K562 (cell line): Measurements from ENCODE around the gene GABARAP. TPM values are rescaled to one million over a fixed set of nuclear protein-coding genes. Genes with fewer than 3 reads are reported as not detected.

Experiments
- ATAC-seq: fragments of 200-7000 bp; cut with Tn5 transposase; 3 replicates; pipeline ENCODE4 v1.9.1; 2020; ENCODE audit warnings: moderate library complexity
- BruUV-seq: library from RNA; stranded (reverse); fragments of 400-500 nt; replicated peaks from 2 replicates; lab custom pipeline; 2021; lab: Mats Ljungman, UMichigan
- CTCF ChIA-PET: fragments of 300-600 bp; formaldehyde crosslinking; extraction: SDS; loops from one replicate; lab custom pipeline; 2021; ENCODE audit warnings: low intra/inter-chr PET ratio; lab: Yijun Ruan, JAX
- POLR2A ChIA-PET: fragments of 300-600, 350-650 bp; sonication (Branson Sonifier 250); formaldehyde crosslinking; extraction: SDS; loops from one replicate; lab custom pipeline; 2021; ENCODE audit warnings: antibody characterized with exemption, inconsistent platforms; lab: Yijun Ruan, JAX
- DNase-seq, 4 experiments: peaks; one replicate each; pipeline versions ENCODE4 v3.0.0 to v3.0.0-alpha.2; 2011 to 2018; ENCODE audit warnings: low spot score in 3 of 4, mixed read lengths in 3 of 4; ENCODE audit errors: extremely low read depth in 1 of 4
- FAIRE-seq: peaks from 2 replicates; lab custom pipeline; 2011; peaks lifted over from hg19 to GRCh38; lab: Jason Lieb, UNC
- H2AFZ ChIP-seq: 2 replicates; pipeline ENCODE4 v1.6.0; 2011; ENCODE audit warnings: low read depth, low read length, control low read depth, inconsistent platforms
- H3K27ac ChIP-seq: fragments of 200-600 bp; 3 replicates; pipeline ENCODE4 v1.8.0; 2011; ENCODE audit warnings: low read depth, mild to moderate bottlenecking, control low read depth, inconsistent platforms, low read length, moderate library complexity, mixed read lengths; ENCODE audit errors: extremely low read depth
- H3K27me3 ChIP-seq, 2 experiments: fragments of 300-600 bp in 1 of 2; 2 replicates in 1 of 2; 3 replicates in 1 of 2; pipeline versions ENCODE4 v1.6.0 to v1.8.0; 2011; ENCODE audit warnings: inconsistent platforms in 2 of 2, low read length in 2 of 2, mild to moderate bottlenecking in 1 of 2, mixed read lengths in 1 of 2, moderate library complexity in 1 of 2; ENCODE audit not compliant: control insufficient read depth in 2 of 2, insufficient read depth in 2 of 2
- H3K36me3 ChIP-seq: fragments of 300-600 bp; 3 replicates; pipeline ENCODE4 v1.8.0; 2011; ENCODE audit warnings: mild to moderate bottlenecking, low read length, inconsistent platforms; ENCODE audit not compliant: control insufficient read depth, insufficient read depth
- H3K4me1 ChIP-seq, 2 experiments: fragments of 200-600 bp in 1 of 2; replicated peaks in 1 of 2; 2 replicates in 1 of 2; 3 replicates in 1 of 2; pipeline versions ENCODE4 v1.5.1 to v1.8.0; 2011; ENCODE audit warnings: inconsistent platforms in 2 of 2, low read length in 2 of 2, mild to moderate bottlenecking in 1 of 2, mixed read lengths in 1 of 2, moderate library complexity in 1 of 2; ENCODE audit not compliant: control insufficient read depth in 2 of 2, insufficient read depth in 2 of 2
- H3K4me2 ChIP-seq: 2 replicates; pipeline ENCODE4 v1.6.1; 2011; ENCODE audit warnings: low read length, control low read depth, inconsistent platforms, mixed read lengths; ENCODE audit not compliant: insufficient read depth
- H3K4me3 ChIP-seq: fragments of 200-600 bp; sonication (generic), shearing (Covaris generic); 2 replicates; pipeline ENCODE4 v1.5.1; 2016; ENCODE audit warnings: control low read depth, inconsistent platforms
- H3K79me2 ChIP-seq: fragments of 200-600 bp; 3 replicates; pipeline ENCODE4 v1.8.0; 2011; ENCODE audit warnings: low read length, inconsistent platforms; ENCODE audit not compliant: control insufficient read depth, insufficient read depth
- H3K9ac ChIP-seq, 2 experiments: 2 replicates each; pipeline versions ENCODE4 v1.6.0 to v1.6.1; 2011; ENCODE audit warnings: low read depth in 2 of 2, low read length in 2 of 2, control low read depth in 1 of 2, inconsistent platforms in 1 of 2, mild to moderate bottlenecking in 1 of 2, mixed read lengths in 1 of 2; ENCODE audit not compliant: insufficient read depth in 1 of 2
- H3K9me1 ChIP-seq: one replicate; pipeline ENCODE4 v1.6.0; 2011; ENCODE audit warnings: inconsistent platforms, mild to moderate bottlenecking, low read length, moderate library complexity; ENCODE audit not compliant: control insufficient read depth, insufficient read depth
- H3K9me3 ChIP-seq: replicated peaks from 2 replicates; pipeline ENCODE4 v1.5.1; 2011; ENCODE audit warnings: low read depth, low read length, inconsistent platforms; ENCODE audit not compliant: control insufficient read depth, insufficient read depth
- H4K20me1 ChIP-seq: replicated peaks from 2 replicates; pipeline ENCODE4 v1.6.1; 2011; ENCODE audit warnings: low read length, inconsistent platforms, mixed read lengths; ENCODE audit not compliant: control insufficient read depth, insufficient read depth
- CBX3 ChIP-seq, 2 experiments: IDR thresholded peaks; 1 replicate in 1 of 2; 2 replicates in 1 of 2; pipeline ENCODE4 v1.6.1; 2012; ENCODE audit warnings: inconsistent platforms in 2 of 2, low read length in 2 of 2, borderline replicate concordance in 1 of 2, control low read depth in 1 of 2
- ELF2 ChIP-seq: fragments of 250-450 bp; sonication (Bioruptor Pico); IDR thresholded peaks from 2 replicates; pipeline ENCODE4 v1.5.0; 2021; ENCODE audit warnings: mild to moderate bottlenecking
- ESRRB ChIP-seq: fragments of 250-450 bp; sonication (Bioruptor Pico); IDR thresholded peaks from 2 replicates; pipeline ENCODE4 v1.5.0; 2020; ENCODE audit warnings: mild to moderate bottlenecking, moderate library complexity, borderline replicate concordance
- FOXK2 ChIP-seq, 2 experiments: fragments of 450-650 bp; IDR thresholded peaks in 1 of 2; conservative IDR thresholded peaks in 1 of 2; 2 replicates each; pipeline ENCODE4 v1.6.1; 2016; ENCODE audit warnings: low read depth in 2 of 2, mild to moderate bottlenecking in 1 of 2
- MCM3 ChIP-seq: fragments of 450-650 bp; IDR thresholded peaks from 2 replicates; pipeline ENCODE4 v1.6.1; 2016
- NEUROD1 ChIP-seq: fragments of 150-350 bp; IDR thresholded peaks from 2 replicates; pipeline ENCODE4 v1.6.1; 2014; ENCODE audit warnings: borderline replicate concordance, low read length, low read depth; ENCODE audit not compliant: partially characterized antibody
- PTRF ChIP-seq: fragments of 450-650 bp; IDR thresholded peaks from 2 replicates; pipeline ENCODE4 v1.6.1; 2016; ENCODE audit warnings: mild to moderate bottlenecking, missing genetic modification characterization, missing compliant biosample characterization
- RAD21 ChIP-seq, 2 experiments: fragments of 250-450 bp in 1 of 2; fragments of 450-650 bp in 1 of 2; sonication (Bioruptor Pico) in 1 of 2; formaldehyde crosslinking in 1 of 2; IDR thresholded peaks in 1 of 2; conservative IDR thresholded peaks in 1 of 2; 2 replicates each; pipeline versions ENCODE4 v1.4.0 to v1.8.0; 2020 to 2022; ENCODE audit warnings: mild to moderate bottlenecking in 2 of 2, moderate library complexity in 1 of 2
- SLC30A9 ChIP-seq: fragments of 250-450 bp; sonication (Bioruptor Pico); IDR thresholded peaks from 2 replicates; pipeline ENCODE4 v1.8.0; 2022; ENCODE audit warnings: mild to moderate bottlenecking, moderate library complexity
- WHSC1 ChIP-seq: IDR thresholded peaks from one replicate; pipeline ENCODE4 v1.6.1; 2012; ENCODE audit warnings: low read length, control low read depth, inconsistent platforms
- ZFP30 ChIP-seq: fragments of 250-450 bp; sonication (Bioruptor Pico); IDR thresholded peaks from 2 replicates; pipeline ENCODE4 v1.8.0; 2022; ENCODE audit warnings: moderate library complexity, mild to moderate bottlenecking, inconsistent platforms, borderline replicate concordance
- ZFP36 ChIP-seq: fragments of 150-350 bp; IDR thresholded peaks from 2 replicates; pipeline ENCODE4 v1.6.1; 2018; ENCODE audit warnings: low read length, low read depth; ENCODE audit not compliant: partially characterized antibody
- ZFX ChIP-seq: sonication (generic); formaldehyde crosslinking; IDR thresholded peaks from 2 replicates; pipeline ENCODE4 v1.8.0; 2022; ENCODE audit warnings: mild to moderate bottlenecking, missing genetic modification reagents, moderate library complexity
- ZNF134 ChIP-seq: fragments of 250-450 bp; sonication (Bioruptor Pico); conservative IDR thresholded peaks from 2 replicates; pipeline ENCODE4 v1.4.0; 2020
- ZNF253 ChIP-seq: fragments of 250-450 bp; sonication (Bioruptor Pico); conservative IDR thresholded peaks from 2 replicates; pipeline ENCODE4 v1.6.1; 2021; ENCODE audit warnings: mild to moderate bottlenecking
- ZNF668 ChIP-seq: fragments of 250-450 bp; sonication (Bioruptor Pico); IDR thresholded peaks from 2 replicates; pipeline ENCODE4 v1.8.0; 2022; ENCODE audit warnings: mild to moderate bottlenecking, inconsistent platforms
- WGBS: fragments of 100-300 bp; shearing (Covaris generic); methylation state at CpG from one replicate; pipeline ENCODE4 v1.1.6; 2016; ENCODE audit warnings: low coverage, mixed read lengths; ENCODE audit not compliant: insufficient coverage; ENCODE audit errors: missing lambda C conversion rate; 5-methylcytosine and 5-hydroxymethylcytosine counted together
- in situ Hi-C: fragments of 300-500 bp; cut with MboI; formaldehyde crosslinking; loops from 4 replicates; pipeline ENCODE4 v1.15.0; 2018; ENCODE audit warnings: inconsistent platforms, mixed read lengths
- intact Hi-C: fragments of 100-400 bp; cut with micrococcal nuclease; formaldehyde crosslinking; loops from 2 replicates; pipeline ENCODE4 v1.14.2; 2022
- polyA plus RNA-seq, 8 experiments: library from polyadenylated mRNA; depleted of rRNA in 4 of 8; stranded (reverse) in 5 of 8; unstranded in 3 of 8; fragments of >200 nt; fragmentation: Nextera tagmentation in 2 of 8; fragmentation: Illumina TruSeq in 1 of 8; extraction: Ambion mirVana in 2 of 8; extraction: Trizol in 1 of 8; gene quantifications; 2 replicates each; pipeline versions ENCODE4 v1.2.1 to v1.2.3, GENCODE V29; 2011 to 2014; ENCODE audit warnings: inconsistent platforms in 1 of 8, missing spikeins in 1 of 8
- total RNA-seq, 7 experiments: library from RNA; depleted of rRNA in 6 of 7; stranded (reverse); fragments of >200 nt in 6 of 7; fragmentation: Illumina TruSeq in 2 of 7; extraction: Trizol in 2 of 7; gene quantifications; 2 replicates each; pipeline versions ENCODE4 v1.2.1 to v1.2.3, GENCODE V29; 2011 to 2021; ENCODE audit warnings: low replicate concordance in 1 of 7
- TF ChIP-seq, protein P1 (sequence below): fragments of 450-650 bp; IDR thresholded peaks from 2 replicates; pipeline ENCODE4 v1.6.1; 2016; ENCODE audit warnings: low read depth

Gene GABARAP
- total and polyA plus RNA-seq, 9 of the 15 experiments (the other 6 are each of a cell fraction or from before 2014, with no cell fraction given) = 47.5 to 373 (median 152) TPM

DNA sequence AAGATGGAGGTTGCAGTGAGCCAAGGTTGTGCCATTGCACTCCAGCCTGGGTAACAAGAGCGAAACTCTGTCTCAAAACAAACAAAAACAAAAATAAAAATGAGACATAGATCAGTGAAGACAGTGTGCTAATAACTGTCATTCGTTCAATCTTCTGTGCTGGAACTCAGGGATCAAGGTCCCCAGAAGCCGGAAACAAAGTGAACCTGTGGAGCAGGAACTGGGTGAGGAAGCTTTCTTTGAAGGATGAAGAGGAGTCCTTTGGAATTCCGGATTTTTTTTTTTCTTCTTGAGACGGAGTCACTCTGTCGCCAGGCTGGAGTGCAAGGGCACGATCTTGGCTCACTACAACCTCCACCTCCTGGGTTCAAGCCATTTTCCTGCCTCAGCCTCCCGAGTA is 37.2 kb upstream of the GABARAP start:
- H3K4me2 ChIP-seq = no peak overlapping the region
- no peaks in the 10 kb centered on the region for H3K9me1 ChIP-seq
- ChIA-PET POLR2A (interaction anchor here (0.8 to 0.9 kb wide), 2 partner anchors 45 to 58 kb away, joined by 3 to 4 read pairs; partner anchors contain the start of gene DVL2), CTCF (interaction anchor here (1.0 to 2.3 kb wide), 2 partner anchors 17 to 35 kb away, joined by 3 to 19 read pairs; no protein-coding TSS in a partner anchor)
- H3K9ac ChIP-seq = no peak overlapping the region
- H4K20me1 ChIP-seq = no peaks in the 10 kb centered on the region; the same call in 1 of the 2 replicates
- WGBS = 52% methylated on average over 8 of the region's 8 CpGs
- H3K4me3 ChIP-seq = no peak overlapping the region
- H3K4me1 ChIP-seq = peaks cover 15 to 40% of the 10 kb centered on the region in 2 experiments; a peak in 4 of 5 replicates
- no peaks in the 10 kb centered on the region for H3K36me3 ChIP-seq
- no peak for FAIRE-seq
- intact Hi-C loops (no loop called here), in situ Hi-C loops (no loop called here)
- no peak overlapping the region for H2AFZ ChIP-seq
- H3K27ac ChIP-seq = no peak overlapping the region
- no peaks in the 10 kb centered on the region for H3K9me3 ChIP-seq
- H3K79me2 ChIP-seq = no peaks in the 10 kb centered on the region; the same call in 2 of the 3 replicates
- no peak for DNase-seq
- BruUV-seq = no TSS peak
- H3K27me3 ChIP-seq = no peaks in the 10 kb centered on the region
- ATAC-seq = no peak
- TF ChIP-seq, protein P1, sequence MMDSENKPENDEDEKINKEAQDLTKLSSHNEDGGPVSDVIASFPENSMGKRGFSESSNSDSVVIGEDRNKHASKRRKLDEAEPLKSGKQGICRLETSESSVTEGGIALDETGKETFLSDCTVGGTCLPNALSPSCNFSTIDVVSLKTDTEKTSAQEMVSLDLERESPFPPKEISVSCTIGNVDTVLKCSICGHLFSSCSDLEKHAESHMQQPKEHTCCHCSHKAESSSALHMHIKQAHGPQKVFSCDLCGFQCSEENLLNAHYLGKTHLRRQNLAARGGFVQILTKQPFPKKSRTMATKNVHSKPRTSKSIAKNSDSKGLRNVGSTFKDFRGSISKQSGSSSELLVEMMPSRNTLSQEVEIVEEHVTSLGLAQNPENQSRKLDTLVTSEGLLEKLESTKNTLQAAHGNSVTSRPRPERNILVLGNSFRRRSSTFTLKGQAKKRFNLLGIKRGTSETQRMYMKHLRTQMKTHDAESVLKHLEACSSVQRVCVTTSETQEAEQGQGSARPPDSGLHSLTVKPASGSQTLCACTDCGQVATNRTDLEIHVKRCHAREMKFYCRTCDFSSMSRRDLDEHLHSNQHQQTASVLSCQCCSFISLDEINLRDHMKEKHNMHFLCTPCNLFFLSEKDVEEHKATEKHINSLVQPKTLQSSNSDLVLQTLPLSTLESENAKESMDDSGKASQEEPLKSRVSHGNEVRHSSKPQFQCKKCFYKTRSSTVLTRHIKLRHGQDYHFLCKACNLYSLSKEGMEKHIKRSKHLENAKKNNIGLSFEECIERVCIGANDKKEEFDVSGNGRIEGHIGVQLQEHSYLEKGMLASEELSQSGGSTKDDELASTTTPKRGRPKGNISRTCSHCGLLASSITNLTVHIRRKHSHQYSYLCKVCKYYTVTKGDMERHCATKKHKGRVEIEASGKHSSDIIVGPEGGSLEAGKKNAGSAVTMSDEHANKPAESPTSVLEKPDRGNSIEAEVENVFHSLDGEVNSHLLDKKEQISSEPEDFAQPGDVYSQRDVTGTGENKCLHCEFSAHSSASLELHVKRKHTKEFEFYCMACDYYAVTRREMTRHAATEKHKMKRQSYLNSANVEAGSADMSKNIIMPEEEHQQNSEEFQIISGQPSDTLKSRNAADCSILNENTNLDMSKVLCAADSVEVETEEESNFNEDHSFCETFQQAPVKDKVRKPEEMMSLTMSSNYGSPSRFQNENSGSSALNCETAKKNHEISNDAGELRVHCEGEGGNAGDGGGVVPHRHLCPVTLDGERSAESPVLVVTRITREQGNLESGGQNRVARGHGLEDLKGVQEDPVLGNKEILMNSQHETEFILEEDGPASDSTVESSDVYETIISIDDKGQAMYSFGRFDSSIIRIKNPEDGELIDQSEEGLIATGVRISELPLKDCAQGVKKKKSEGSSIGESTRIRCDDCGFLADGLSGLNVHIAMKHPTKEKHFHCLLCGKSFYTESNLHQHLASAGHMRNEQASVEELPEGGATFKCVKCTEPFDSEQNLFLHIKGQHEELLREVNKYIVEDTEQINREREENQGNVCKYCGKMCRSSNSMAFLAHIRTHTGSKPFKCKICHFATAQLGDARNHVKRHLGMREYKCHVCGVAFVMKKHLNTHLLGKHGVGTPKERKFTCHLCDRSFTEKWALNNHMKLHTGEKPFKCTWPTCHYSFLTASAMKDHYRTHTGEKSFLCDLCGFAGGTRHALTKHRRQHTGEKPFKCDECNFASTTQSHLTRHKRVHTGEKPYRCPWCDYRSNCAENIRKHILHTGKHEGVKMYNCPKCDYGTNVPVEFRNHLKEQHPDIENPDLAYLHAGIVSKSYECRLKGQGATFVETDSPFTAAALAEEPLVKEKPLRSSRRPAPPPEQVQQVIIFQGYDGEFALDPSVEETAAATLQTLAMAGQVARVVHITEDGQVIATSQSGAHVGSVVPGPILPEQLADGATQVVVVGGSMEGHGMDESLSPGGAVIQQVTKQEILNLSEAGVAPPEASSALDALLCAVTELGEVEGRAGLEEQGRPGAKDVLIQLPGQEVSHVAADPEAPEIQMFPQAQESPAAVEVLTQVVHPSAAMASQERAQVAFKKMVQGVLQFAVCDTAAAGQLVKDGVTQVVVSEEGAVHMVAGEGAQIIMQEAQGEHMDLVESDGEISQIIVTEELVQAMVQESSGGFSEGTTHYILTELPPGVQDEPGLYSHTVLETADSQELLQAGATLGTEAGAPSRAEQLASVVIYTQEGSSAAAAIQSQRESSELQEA = no peak
- no peak for TF ChIP-seq ZNF668 (CRISPR knock-in tag)
- no peak for TF ChIP-seq PTRF (tag)
- TF ChIP-seq SLC30A9 (CRISPR knock-in tag) = no peak
- no peak for TF ChIP-seq MCM3
- no peak for TF ChIP-seq ZFX (CRISPR knock-in tag)
- TF ChIP-seq CBX3 (IDR thresholded peaks at IDR 0.05; ENCODE audit: borderline replicate concordance in 1 of 2, low read length in 2 of 2) = no peak
- no peak for TF ChIP-seq WHSC1
- TF ChIP-seq FOXK2 (conservative IDR thresholded peaks at IDR 0.05 in 1 of 2, IDR thresholded peaks at IDR 0.05 in 1 of 2; ENCODE audit: low read depth in 2 of 2) = no peak
- no peak for TF ChIP-seq ZFP30 (CRISPR knock-in tag)
- no peak for TF ChIP-seq ZFP36
- no peak for TF ChIP-seq NEUROD1
- no peak for TF ChIP-seq ESRRB
- no peak for TF ChIP-seq ZNF134 (CRISPR knock-in tag)
- no peak for TF ChIP-seq ZNF253 (CRISPR knock-in tag)
- no peak for TF ChIP-seq RAD21 (CRISPR knock-in tag; conservative IDR thresholded peaks at IDR 0.05 in 1 of 2, IDR thresholded peaks at IDR 0.05 in 1 of 2)
- TF ChIP-seq ELF2 (CRISPR knock-in tag) = no peak
